Measurements from ENCODE around the gene HOXB7.

GRCh38 chr17:48589831-48590606 is 20.8 kb downstream of the HOXB7 start, which contains the start of gene HOXB3:
- TF ChIP-seq CTCF (conservative IDR thresholded peaks at IDR 0.05), result no peak
- no peak for TF ChIP-seq EZH2 (IDR thresholded peaks at IDR 0.05; ENCODE audit: low read depth)
